LNCAP (cell line): Measurements from ENCODE around the gene COL8A1.
A peak's percentile ranks its signal among the peaks of the same experiment; 100 is the strongest.

ENCODE experiments used
- TF ChIP-seq, protein P1 (sequence below): fragments of 450-650 bp; IDR thresholded peaks from 2 replicates; pipeline ENCODE4 v1.5.1; 2017; ENCODE audit warnings: mild to moderate bottlenecking

The COL8A1 gene

GRCh38 chr3:99794485-99794884 is 156.1 kb downstream of the COL8A1 start:
- TF ChIP-seq, protein P1, sequence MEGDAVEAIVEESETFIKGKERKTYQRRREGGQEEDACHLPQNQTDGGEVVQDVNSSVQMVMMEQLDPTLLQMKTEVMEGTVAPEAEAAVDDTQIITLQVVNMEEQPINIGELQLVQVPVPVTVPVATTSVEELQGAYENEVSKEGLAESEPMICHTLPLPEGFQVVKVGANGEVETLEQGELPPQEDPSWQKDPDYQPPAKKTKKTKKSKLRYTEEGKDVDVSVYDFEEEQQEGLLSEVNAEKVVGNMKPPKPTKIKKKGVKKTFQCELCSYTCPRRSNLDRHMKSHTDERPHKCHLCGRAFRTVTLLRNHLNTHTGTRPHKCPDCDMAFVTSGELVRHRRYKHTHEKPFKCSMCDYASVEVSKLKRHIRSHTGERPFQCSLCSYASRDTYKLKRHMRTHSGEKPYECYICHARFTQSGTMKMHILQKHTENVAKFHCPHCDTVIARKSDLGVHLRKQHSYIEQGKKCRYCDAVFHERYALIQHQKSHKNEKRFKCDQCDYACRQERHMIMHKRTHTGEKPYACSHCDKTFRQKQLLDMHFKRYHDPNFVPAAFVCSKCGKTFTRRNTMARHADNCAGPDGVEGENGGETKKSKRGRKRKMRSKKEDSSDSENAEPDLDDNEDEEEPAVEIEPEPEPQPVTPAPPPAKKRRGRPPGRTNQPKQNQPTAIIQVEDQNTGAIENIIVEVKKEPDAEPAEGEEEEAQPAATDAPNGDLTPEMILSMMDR = no peak

- TF ChIP-seq, protein P1 = no peak
These were observed 157.2 kb downstream of the COL8A1 start for GRCh38 chr3:99795573-99795972.

- TF ChIP-seq, protein P1 = no peak
These were observed 161.0 kb downstream of the COL8A1 start for GRCh38 chr3:99799422-99799821.

DNA sequence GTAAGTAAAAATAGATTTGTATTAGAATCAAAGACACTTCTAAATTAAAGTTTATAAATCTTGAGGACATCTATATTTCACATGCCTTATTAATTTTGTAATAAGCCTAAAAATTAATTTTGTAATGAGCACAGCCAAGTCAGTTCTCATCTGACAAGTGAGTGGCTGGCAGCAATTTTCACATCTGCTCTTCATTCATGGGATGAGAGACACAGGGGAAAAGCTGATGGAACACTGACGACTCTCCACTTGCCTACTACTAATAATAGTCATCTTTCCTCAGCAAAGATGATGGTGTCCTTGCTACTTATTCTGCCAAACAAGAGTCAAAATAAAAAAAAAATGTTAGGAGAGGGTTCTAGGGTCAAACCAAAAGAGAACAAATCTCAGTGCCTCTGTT is 164.9 kb downstream of the COL8A1 start:
- TF ChIP-seq, protein P1 = no peak

- TF ChIP-seq, protein P1 = no peak
These were observed 166.8 kb downstream of the COL8A1 start for GRCh38 chr3:99805160-99805559.

DNA sequence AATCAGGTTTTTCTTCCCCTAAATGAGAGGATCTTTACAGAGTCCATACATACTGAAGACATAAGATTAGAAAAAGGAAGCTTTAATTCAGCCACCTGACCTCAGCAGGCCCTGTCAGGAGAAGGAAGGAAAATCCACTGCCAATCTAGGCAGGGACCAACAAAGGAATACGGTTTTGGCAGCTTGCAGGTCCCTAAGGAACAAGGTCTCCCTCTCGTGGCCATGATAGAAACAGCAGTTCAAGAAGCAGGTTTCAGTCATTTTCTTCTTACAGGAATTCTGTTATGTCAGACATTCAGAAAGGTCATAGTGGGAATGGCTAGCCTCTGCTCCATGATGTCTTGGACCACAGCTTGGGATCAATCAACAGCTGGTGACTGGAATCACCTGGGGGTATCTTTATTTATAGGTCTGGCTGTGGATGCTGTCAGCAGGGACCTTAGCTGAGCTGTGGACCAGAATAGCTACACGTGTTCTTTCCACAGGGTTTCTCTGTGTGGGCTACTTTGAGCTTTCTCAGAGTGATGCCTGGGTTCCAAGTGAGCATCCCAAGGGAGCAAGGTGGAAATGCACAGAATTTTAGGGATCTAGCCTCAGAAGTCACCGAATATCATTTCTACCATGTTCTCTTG is 169.9 kb downstream of the COL8A1 start:
- TF ChIP-seq, protein P1 = peak; percentile 90

- TF ChIP-seq, protein P1 = no peak
These were observed 171.2 kb downstream of the COL8A1 start for GRCh38 chr3:99809565-99809964.

DNA sequence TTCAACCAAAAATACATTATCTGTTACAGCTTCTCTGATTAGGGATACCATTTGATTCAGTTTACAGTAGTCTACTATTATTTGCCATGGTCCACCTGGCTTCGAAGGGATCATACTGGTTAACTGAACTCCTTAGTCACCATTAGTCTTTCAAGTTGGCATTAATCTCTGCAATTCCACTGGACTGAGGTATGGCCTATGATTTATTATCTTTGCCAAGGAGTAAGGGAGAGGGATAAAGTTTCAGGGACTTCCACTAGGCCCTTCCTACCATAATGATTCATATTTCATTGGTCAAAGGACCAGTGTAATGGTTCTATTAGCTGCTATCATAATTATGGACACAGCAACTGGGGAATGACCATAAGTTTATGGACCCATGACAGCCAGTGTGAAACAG is 172.0 kb downstream of the COL8A1 start:
- TF ChIP-seq, protein P1 = no peak
